SU-DHL-6 (cell line): ENCODE data around the gene TFF2.
A peak's percentile ranks its signal among the peaks of the same experiment; 100 is the strongest.

Experiments used
- H2AFZ ChIP-seq: fragments of 200-600 bp; sonication (generic); 2 replicates; pipeline ENCODE4 v1.6.1; 2014; ENCODE audit warnings: low read depth, mild to moderate bottlenecking, moderate library complexity, mixed read lengths, antibody characterized with exemption, low read length; ENCODE audit not compliant: severe bottlenecking
- H3F3A ChIP-seq: fragments of 200-600 bp; shearing (Covaris generic); 2 replicates; pipeline ENCODE4 v1.6.0; 2016; ENCODE audit warnings: antibody characterized with exemption, mild to moderate bottlenecking; ENCODE audit not compliant: insufficient read depth
- H3K27ac ChIP-seq: fragments of 200-600 bp; sonication (generic); 2 replicates; pipeline ENCODE4 v1.5.1; 2016; ENCODE audit warnings: low read depth, mild to moderate bottlenecking, low read length, moderate library complexity, mixed read lengths
- H3K27me3 ChIP-seq: fragments of 200-600 bp; sonication (generic), shearing (Covaris generic); 2 replicates; pipeline ENCODE4 v1.6.0; 2014; ENCODE audit warnings: mild to moderate bottlenecking, low read length
- H3K36me3 ChIP-seq: fragments of 200-600 bp; sonication (generic); 2 replicates; pipeline ENCODE4 v1.6.1; 2014; ENCODE audit warnings: mild to moderate bottlenecking, low read length, mixed read lengths
- H3K4me2 ChIP-seq: fragments of 300-600, 200-600 bp; shearing (Covaris generic), sonication (generic); 2 replicates; pipeline ENCODE4 v1.6.0; 2014; ENCODE audit warnings: low read length, low read depth, mild to moderate bottlenecking; ENCODE audit not compliant: poor library complexity, severe bottlenecking
- H3K4me3 ChIP-seq: fragments of 200-600 bp; sonication (generic); 2 replicates; pipeline ENCODE4 v1.5.1; 2014; ENCODE audit warnings: antibody characterized with exemption, low read length, mild to moderate bottlenecking, mixed read lengths; ENCODE audit not compliant: insufficient read depth, poor library complexity, severe bottlenecking
- H3K79me2 ChIP-seq: fragments of 200-600 bp; sonication (generic); 2 replicates; pipeline ENCODE4 v1.6.1; 2014; ENCODE audit warnings: mild to moderate bottlenecking, low read length, moderate library complexity; ENCODE audit not compliant: insufficient read depth
- H3K9ac ChIP-seq: fragments of 200-600 bp; sonication (generic); 2 replicates; pipeline ENCODE4 v1.7.0; 2014; ENCODE audit warnings: mild to moderate bottlenecking, low read length
- H3K9me2 ChIP-seq: fragments of 200-600 bp; sonication (generic); replicated peaks from 2 replicates; pipeline ENCODE4 v1.6.1; 2014; ENCODE audit warnings: low read length; ENCODE audit not compliant: insufficient read depth
- H3K9me3 ChIP-seq: fragments of 200-600 bp; sonication (generic); 2 replicates; pipeline ENCODE4 v1.6.1; 2014; ENCODE audit warnings: low read length, mixed read lengths; ENCODE audit not compliant: insufficient read depth
- H4K20me1 ChIP-seq: fragments of 200-600 bp; sonication (generic); 2 replicates; pipeline ENCODE4 v1.6.1; 2014; ENCODE audit warnings: low read depth, mild to moderate bottlenecking, antibody characterized with exemption, low read length, moderate library complexity, mixed read lengths
- CTCF ChIP-seq: fragments of 200-600 bp; sonication (generic); IDR thresholded peaks from one replicate; pipeline ENCODE4 v1.5.1; 2017; ENCODE audit warnings: antibody characterized with exemption, mild to moderate bottlenecking, low read length, moderate library complexity; ENCODE audit not compliant: insufficient read depth, poor library complexity, severe bottlenecking
- EZH2phosphoT487 ChIP-seq: fragments of 200-600 bp; sonication (generic), shearing (Covaris generic); conservative IDR thresholded peaks from 2 replicates; pipeline ENCODE4 v1.6.1; 2018; ENCODE audit warnings: mild to moderate bottlenecking, antibody characterized with exemption, low read length, moderate library complexity, mixed read lengths

The TFF2 gene

GRCh38 chr21:42309753-42310213 is 41.0 kb downstream of the TFF2 start:
- no peaks in the 10 kb centered on the region for H3K36me3 ChIP-seq
- no peaks in the 10 kb centered on the region for H3K9me3 ChIP-seq
- no peaks in the 10 kb centered on the region for H3K79me2 ChIP-seq
- H3F3A ChIP-seq, result no peaks in the 10 kb centered on the region
- no peak overlapping the region for H3K4me3 ChIP-seq
- H3K27me3 ChIP-seq, result no peaks in the 10 kb centered on the region
- no peaks in the 10 kb centered on the region for H4K20me1 ChIP-seq
- no peak overlapping the region for H3K27ac ChIP-seq
- H3K9me2 ChIP-seq, result no peaks in the 10 kb centered on the region
- H3K4me2 ChIP-seq, result no peak overlapping the region
- H2AFZ ChIP-seq, result no peak overlapping the region
- H3K9ac ChIP-seq, result no peak overlapping the region
- TF ChIP-seq CTCF (peak; percentile 84), EZH2phosphoT487 (no peak)

GRCh38 chr21:42308914-42309752 is 41.7 kb downstream of the TFF2 start:
- no peaks in the 10 kb centered on the region for H3F3A ChIP-seq
- no peaks in the 10 kb centered on the region for H3K36me3 ChIP-seq
- H2AFZ ChIP-seq, result no peak overlapping the region
- no peaks in the 10 kb centered on the region for H3K9me3 ChIP-seq
- H3K9me2 ChIP-seq, result no peaks in the 10 kb centered on the region
- no peak overlapping the region for H3K9ac ChIP-seq
- H3K79me2 ChIP-seq, result no peaks in the 10 kb centered on the region
- H3K4me2 ChIP-seq, result no peak overlapping the region
- TF ChIP-seq CTCF (no peak), EZH2phosphoT487 (no peak)
- no peak overlapping the region for H3K4me3 ChIP-seq
- no peak overlapping the region for H3K27ac ChIP-seq
- no peaks in the 10 kb centered on the region for H4K20me1 ChIP-seq
- H3K27me3 ChIP-seq, result no peaks in the 10 kb centered on the region

GRCh38 chr21:42308161-42308913 is 42.5 kb downstream of the TFF2 start:
- H3K36me3 ChIP-seq, result no peaks in the 10 kb centered on the region
- H3F3A ChIP-seq, result no peaks in the 10 kb centered on the region
- no peak overlapping the region for H3K4me2 ChIP-seq
- H3K27me3 ChIP-seq, result no peaks in the 10 kb centered on the region
- no peak overlapping the region for H3K27ac ChIP-seq
- H3K4me3 ChIP-seq, result no peak overlapping the region
- no peaks in the 10 kb centered on the region for H3K9me3 ChIP-seq
- no peaks in the 10 kb centered on the region for H4K20me1 ChIP-seq
- no peak overlapping the region for H3K9ac ChIP-seq
- H2AFZ ChIP-seq, result no peak overlapping the region
- no peak for TF ChIP-seq EZH2phosphoT487
- no peak for TF ChIP-seq CTCF
- no peaks in the 10 kb centered on the region for H3K9me2 ChIP-seq
- H3K79me2 ChIP-seq, result no peaks in the 10 kb centered on the region
